Endothelial cell of hepatic sinusoid (primary cell): ENCODE data around the gene CCDC78.

ENCODE experiments used
- in situ Hi-C: cut with HindIII; loops from 2 replicates; pipeline ENCODE4 v1.10.0; 2017; ENCODE audit warnings: low sequenced_read_pairs

The CCDC78 gene

GRCh38 chr16:680967-681745 is 45.1 kb downstream of the CCDC78 start:
- in situ Hi-C loops, result no loop called here

- in situ Hi-C loops, result no loop called here
Observed at GRCh38 chr16:680625-680945, 45.7 kb downstream of the CCDC78 start.

DNA sequence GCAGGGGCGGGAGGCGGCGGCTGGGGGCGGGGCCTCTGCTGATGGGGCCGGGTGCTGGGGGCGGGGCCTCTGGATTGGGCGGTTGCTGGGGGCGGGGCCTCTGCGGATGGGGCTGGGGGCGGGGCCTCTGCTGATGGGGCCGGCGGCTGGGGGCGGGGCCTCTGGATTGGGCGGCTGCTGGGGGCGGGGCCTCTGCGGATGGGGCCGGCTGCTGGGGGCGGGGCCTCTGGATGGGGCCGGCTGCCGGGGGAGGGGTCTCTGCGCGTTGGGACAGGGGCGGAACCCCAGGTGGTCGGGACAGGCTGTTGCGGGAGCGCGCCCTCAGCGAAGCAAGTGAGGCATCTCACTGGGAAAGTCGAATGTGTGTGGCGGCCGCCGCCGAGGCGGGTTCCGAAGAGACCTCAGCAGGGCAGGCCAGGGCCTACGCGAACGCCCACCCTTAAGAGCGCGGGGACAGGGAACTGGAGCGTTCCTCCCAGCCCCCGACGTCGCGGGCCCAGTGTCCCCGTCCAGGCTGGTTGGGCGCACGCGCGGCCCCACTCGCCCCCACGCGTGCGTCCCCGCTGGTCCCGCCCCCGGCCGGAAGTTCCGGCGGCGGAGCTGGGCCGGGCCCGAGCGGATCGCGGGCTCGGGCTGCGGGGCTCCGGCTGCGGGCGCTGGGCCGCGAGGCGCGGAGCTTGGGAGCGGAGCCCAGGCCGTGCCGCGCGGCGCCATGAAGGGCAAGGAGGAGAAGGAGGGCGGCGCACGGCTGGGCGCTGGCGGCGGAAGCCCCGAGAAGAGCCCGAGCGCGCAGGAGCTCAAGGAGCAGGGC is 46.2 kb downstream of the CCDC78 start, which contains the start of gene STUB1:
TSS of gene STUB1 (plus strand) at position 597 of the 811 bp plus-strand sequence. CDS start at position 713, 116 bp downstream.
- in situ Hi-C loops, result no loop called here

- in situ Hi-C loops, result no loop called here
Observed at GRCh38 chr16:678858-679813, 47.1 kb downstream of the CCDC78 start.

DNA sequence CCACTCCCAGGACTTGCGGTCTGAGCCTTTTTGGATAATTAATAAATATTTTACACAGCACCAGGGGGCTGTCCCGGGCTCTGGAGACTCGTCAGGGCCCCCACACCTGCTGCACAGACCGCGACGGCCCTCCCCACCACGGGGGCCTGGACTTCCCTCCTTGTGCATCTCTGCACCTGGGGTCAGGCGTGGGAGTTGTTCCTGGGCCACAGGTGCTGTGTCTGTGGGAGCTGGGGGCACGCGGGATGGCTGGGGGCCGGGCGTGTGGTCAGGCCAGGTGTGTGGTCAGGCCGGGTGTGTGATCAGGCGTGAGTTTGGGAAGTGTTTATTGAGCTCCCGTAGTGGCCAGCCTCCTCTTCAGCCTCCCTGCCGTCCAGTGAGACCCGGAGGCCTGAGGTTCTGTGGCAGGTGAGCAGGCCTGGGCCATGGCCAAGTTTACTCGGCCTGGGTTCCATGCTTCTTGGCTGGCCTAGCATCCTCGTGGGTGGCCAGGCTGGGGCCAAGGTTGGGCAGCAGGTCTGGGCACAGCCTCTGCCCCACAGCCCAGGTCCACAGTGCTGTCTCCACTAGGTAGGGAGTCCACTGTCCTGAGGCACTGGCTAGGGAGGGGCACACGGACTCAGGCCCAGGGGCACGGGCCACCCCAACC is 47.9 kb downstream of the CCDC78 start:
- in situ Hi-C loops, result no loop called here

- in situ Hi-C loops, result no loop called here
Observed at GRCh38 chr16:677316-678190, 48.7 kb downstream of the CCDC78 start.

DNA sequence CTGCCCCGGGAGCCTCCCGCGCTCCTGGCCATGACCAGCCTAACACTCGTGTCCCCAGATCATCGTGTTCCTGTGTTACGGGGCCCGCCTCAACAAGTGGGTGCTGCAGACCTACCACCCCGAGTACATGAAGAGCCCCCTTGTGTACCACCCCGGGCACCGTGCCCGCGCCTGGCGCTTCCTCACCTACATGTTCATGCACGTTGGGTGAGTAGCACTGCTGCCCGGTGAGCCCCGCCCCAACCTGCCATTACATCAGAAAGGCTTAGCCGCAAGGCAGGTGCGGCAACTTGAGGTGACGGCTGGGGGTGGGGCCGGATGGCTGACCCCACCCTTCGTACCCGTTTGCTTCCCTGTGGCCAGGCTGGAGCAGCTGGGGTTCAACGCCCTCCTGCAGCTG is 49.3 kb downstream of the CCDC78 start:
- in situ Hi-C loops, result no loop called here

- in situ Hi-C loops, result no loop called here
Observed at GRCh38 chr16:676565-676902, 49.7 kb downstream of the CCDC78 start.

DNA sequence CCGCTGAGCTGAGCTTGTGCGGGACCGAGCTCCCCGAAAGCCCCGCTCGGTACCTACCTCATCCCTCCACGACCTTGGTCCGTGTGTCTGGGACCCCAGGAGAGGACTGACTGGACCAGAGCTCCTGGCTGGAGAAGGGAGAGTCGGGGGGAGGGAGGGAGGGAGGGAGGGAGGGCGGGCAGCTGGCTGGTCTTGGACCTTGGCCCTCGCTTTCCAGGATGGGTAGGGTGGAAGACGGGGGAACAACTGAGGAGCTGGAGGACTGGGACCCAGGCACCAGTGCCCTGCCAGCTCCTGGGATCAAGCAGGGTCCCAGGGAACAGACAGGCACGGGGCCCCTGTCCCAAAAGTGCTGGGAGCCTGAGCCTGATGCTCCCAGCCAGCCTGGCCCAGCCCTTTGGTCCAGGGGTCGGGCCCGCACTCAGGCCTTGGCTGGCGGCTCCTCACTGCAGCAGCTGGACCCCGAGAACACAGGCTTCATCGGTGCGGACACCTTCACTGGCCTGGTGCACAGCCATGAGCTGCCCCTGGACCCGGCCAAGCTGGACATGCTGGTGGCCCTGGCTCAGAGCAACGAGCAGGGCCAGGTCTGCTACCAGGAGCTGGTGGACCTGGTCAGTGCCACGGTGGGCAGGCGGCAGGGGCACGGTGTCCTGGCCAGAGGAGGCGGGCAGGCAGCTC is 50.2 kb downstream of the CCDC78 start:
- in situ Hi-C loops, result no loop called here

GRCh38 chr16:674968-675883 is 51.0 kb downstream of the CCDC78 start, which contains the start of gene RHBDL1:
Gene RHBDL1 (plus strand): TSS chr16:675671. CDS start chr16:675791, 120 bp downstream.
- in situ Hi-C loops, result no loop called here

DNA sequence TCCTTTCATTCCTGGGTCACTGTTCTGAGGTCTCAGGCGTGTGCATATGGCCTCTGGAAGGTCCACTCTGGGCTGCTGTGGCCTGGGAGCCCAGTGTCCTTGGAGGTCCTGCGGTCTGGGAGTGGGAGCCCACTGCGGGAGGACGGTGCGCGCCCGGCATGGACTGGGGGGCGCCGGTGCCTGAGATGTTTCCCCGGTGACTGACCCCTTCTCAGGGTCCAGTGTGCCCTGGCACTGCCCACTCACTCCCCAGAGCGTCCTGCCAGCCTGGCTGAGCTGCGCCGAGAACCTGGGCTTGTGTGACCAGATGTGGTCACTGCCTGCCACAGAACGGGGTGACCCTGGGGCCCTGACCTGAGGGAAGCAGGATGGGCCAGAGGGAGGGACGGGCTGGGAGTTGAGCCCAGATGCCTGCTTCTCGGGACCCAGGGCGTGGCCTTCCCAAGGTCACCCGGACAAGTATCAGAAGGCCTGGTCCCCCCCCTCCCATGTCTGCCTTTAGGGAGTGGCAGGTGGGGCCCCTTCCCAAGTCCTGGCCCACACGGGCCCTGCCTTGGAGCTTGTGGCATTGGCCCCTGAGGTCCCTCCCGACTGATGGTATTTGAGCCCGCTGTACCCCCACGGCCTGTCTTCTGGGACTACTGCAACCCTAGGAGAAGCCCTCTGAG is 51.9 kb downstream of the CCDC78 start:
- in situ Hi-C loops, result no loop called here

DNA sequence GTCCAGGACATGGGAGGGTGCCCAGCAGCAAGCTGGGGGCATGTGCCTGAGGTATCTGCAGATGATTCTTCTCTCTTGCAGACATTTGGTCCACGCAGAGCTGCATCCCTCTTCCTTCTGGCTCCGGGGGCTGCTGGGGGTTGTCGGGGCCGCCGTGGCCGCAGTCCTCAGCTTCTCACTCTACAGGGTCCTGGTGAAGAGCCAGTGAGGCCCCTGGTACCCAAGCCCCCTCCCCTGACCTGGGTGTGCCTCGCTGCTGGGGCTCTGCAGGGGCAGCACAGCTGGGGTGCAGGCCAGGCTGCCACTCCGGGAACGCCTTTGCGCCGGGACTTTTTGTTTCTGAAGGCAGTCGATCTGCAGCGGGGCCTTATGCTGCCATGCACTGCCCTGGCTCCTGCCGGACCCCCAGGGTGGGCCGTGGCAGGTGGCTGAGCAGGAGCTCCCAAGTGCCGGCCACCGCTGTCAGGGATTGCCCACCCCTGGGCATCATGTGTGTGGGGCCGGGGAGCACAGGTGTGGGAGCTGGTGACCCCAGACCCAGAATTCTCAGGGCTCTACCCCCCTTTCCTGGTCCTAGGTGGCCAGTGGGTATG is 52.7 kb downstream of the CCDC78 start:
- in situ Hi-C loops, result no loop called here

- in situ Hi-C loops, result no loop called here
Observed at GRCh38 chr16:672851-673250, 53.4 kb downstream of the CCDC78 start.
